HG03139 (cell line): Measurements from ENCODE around the gene BCR.
"Not testable (repeated sequence)": the region's sequence is repeated elsewhere in the genome, so short reads cannot be mapped to it uniquely, and the experiment has no call there.

ENCODE experiments used
- ATAC-seq: cut with Tn5 transposase; IDR thresholded peaks from one replicate; pipeline ENCODE4 v1.9.1; 2021; ENCODE audit not compliant: unreplicated experiment

BCR gene

GRCh38 chr22:23285734-23286133, 105.4 kb downstream of the BCR start:
- ATAC-seq = no peak

GRCh38 chr22:23286296-23286695, 106.0 kb downstream of the BCR start:
- ATAC-seq = no peak

GRCh38 chr22:23287136-23288095, 107.1 kb downstream of the BCR start:
- no peak for ATAC-seq

- no peak for ATAC-seq
Observed at GRCh38 chr22:23288301-23289129, 108.2 kb downstream of the BCR start.

- no peak for ATAC-seq
Observed at GRCh38 chr22:23289130-23289503, 108.8 kb downstream of the BCR start.

- ATAC-seq = no peak
Observed at GRCh38 chr22:23289851-23290724, 109.8 kb downstream of the BCR start.

GRCh38 chr22:23291806-23292452, 111.6 kb downstream of the BCR start:
- no peak for ATAC-seq

GRCh38 chr22:23292453-23293350, 112.4 kb downstream of the BCR start:
- no peak for ATAC-seq

GRCh38 chr22:23293720-23294119, 113.4 kb downstream of the BCR start:
- no peak for ATAC-seq

GRCh38 chr22:23294221-23294620, 113.9 kb downstream of the BCR start:
- no peak for ATAC-seq

- ATAC-seq = no peak
Observed at GRCh38 chr22:23300476-23300875, 120.2 kb downstream of the BCR start.

GRCh38 chr22:23301591-23301990, 121.3 kb downstream of the BCR start:
- no peak for ATAC-seq

- no peak for ATAC-seq
Observed at GRCh38 chr22:23302171-23303002, 122.1 kb downstream of the BCR start.

- no peak for ATAC-seq
Observed at GRCh38 chr22:23305321-23305910, 125.1 kb downstream of the BCR start.

- ATAC-seq = no peak
Observed at GRCh38 chr22:23305922-23306374, 125.6 kb downstream of the BCR start.

GRCh38 chr22:23306438-23306921, 126.2 kb downstream of the BCR start:
- no peak for ATAC-seq

GRCh38 chr22:23306926-23307325, 126.6 kb downstream of the BCR start:
- no peak for ATAC-seq

GRCh38 chr22:23307511-23307910, 127.2 kb downstream of the BCR start:
- not testable (repeated sequence) for ATAC-seq
